A549 (cell line): ENCODE results near the gene LRP1. TPM values are rescaled to one million over a fixed set of nuclear protein-coding genes. Genes with fewer than 3 reads are reported as not detected.

Experiments
- ATAC-seq, 2 experiments: fragments of 200-7000 bp in 1 of 2; fragments of >200 bp in 1 of 2; cut with Nextera tagmentation in 1 of 2; cut with Tn5 transposase in 1 of 2; 3 replicates each; pipeline versions ENCODE4 v1.8.0 to v1.9.1; 2018 to 2020; ENCODE audit warnings: mild to moderate bottlenecking in 1 of 2, moderate library complexity in 1 of 2
- CTCF ChIA-PET: fragments of 300-600 bp; sonication (Branson Sonifier 250); formaldehyde crosslinking; extraction: SDS; loops from one replicate; lab custom pipeline; 2021; ENCODE audit warnings: antibody characterized with exemption, inconsistent platforms; lab: Yijun Ruan, JAX
- POLR2A ChIA-PET: fragments of 350-600 bp; formaldehyde crosslinking; extraction: SDS; loops from one replicate; lab custom pipeline; 2021; ENCODE audit warnings: antibody characterized with exemption, inconsistent platforms; lab: Yijun Ruan, JAX
- DNase-seq, 2 experiments: peaks; one replicate each; pipeline versions ENCODE4 v3.0.0 to v3.0.0-alpha.2; 2011 to 2016; ENCODE audit warnings: low read depth in 1 of 2, low spot score in 1 of 2
- FAIRE-seq: peaks from 2 replicates; lab custom pipeline; 2011; peaks lifted over from hg19 to GRCh38; lab: Jason Lieb, UNC
- H3K27ac ChIP-seq, 2 experiments: fragments of >200 bp; sonication (Bioruptor Twin); formaldehyde crosslinking; 3 replicates each; pipeline ENCODE4 v1.5.1; 2016 to 2017
- H3K4me1 ChIP-seq: fragments of >200 bp; sonication (Bioruptor Twin); formaldehyde crosslinking; 3 replicates; pipeline ENCODE4 v1.6.1; 2016
- H3K4me2 ChIP-seq: fragments of >200 bp; sonication (Bioruptor Twin); formaldehyde crosslinking; 3 replicates; pipeline ENCODE4 v1.6.1; 2016
- H3K4me3 ChIP-seq: fragments of >200 bp; sonication (Bioruptor Twin); formaldehyde crosslinking; 3 replicates; pipeline ENCODE4 v1.5.1; 2016
- H3K9me3 ChIP-seq: fragments of >200 bp; sonication (Bioruptor Twin); formaldehyde crosslinking; 3 replicates; pipeline ENCODE4 v1.6.1; 2016
- BHLHE40 ChIP-seq: IDR thresholded peaks from 2 replicates; pipeline ENCODE4 v1.6.1; 2012; ENCODE audit warnings: low read depth, low read length, inconsistent platforms
- CEBPB ChIP-seq, 2 experiments: fragments of >200 bp in 1 of 2; sonication (Bioruptor Twin) in 1 of 2; formaldehyde crosslinking in 1 of 2; IDR thresholded peaks; 2 replicates each; pipeline ENCODE4 v1.6.1; 2012 to 2016
- CTCF ChIP-seq: fragments of >200 bp; sonication (Bioruptor Twin); formaldehyde crosslinking; IDR thresholded peaks from 3 replicates; pipeline ENCODE4 v1.5.1; 2016
- E2F6 ChIP-seq: IDR thresholded peaks from 2 replicates; pipeline ENCODE4 v1.6.1; 2012; ENCODE audit warnings: low read depth, borderline replicate concordance
- ELK1 ChIP-seq: fragments of 150-350 bp; IDR thresholded peaks from 2 replicates; pipeline ENCODE4 v1.6.1; 2014; ENCODE audit warnings: low read depth, mild to moderate bottlenecking, low read length
- EP300 ChIP-seq, 2 experiments: fragments of >200 bp; sonication (Bioruptor Twin); formaldehyde crosslinking; IDR thresholded peaks; 2 replicates in 1 of 2; 3 replicates in 1 of 2; pipeline ENCODE4 v1.6.1; 2016 to 2017
- ESRRA ChIP-seq: fragments of 150-350 bp; IDR thresholded peaks from 2 replicates; pipeline ENCODE4 v1.6.1; 2014; ENCODE audit warnings: mild to moderate bottlenecking, low read length, borderline replicate concordance
- FOSL2 ChIP-seq, 2 experiments: fragments of 450-650 bp in 1 of 2; fragments of >200 bp in 1 of 2; sonication (Bioruptor Twin) in 1 of 2; formaldehyde crosslinking; IDR thresholded peaks; 2 replicates each; pipeline versions ENCODE4 v1.5.0 to v1.6.1; 2016 to 2020; ENCODE audit warnings: mild to moderate bottlenecking in 1 of 2, moderate library complexity in 1 of 2
- FOXS1 ChIP-seq: fragments of 250-450 bp; sonication (Bioruptor Pico); IDR thresholded peaks from 2 replicates; pipeline ENCODE4 v1.5.0; 2020; ENCODE audit warnings: mild to moderate bottlenecking, moderate library complexity
- HDAC2 ChIP-seq: fragments of 200-600 bp; sonication (generic); IDR thresholded peaks from 2 replicates; pipeline ENCODE4 v1.6.1; 2016
- HOXA7 ChIP-seq: fragments of 250-450 bp; sonication (Bioruptor Pico); IDR thresholded peaks from 2 replicates; pipeline ENCODE4 v1.5.0; 2020; ENCODE audit warnings: mild to moderate bottlenecking, moderate library complexity
- JUN ChIP-seq, 2 experiments: fragments of >200 bp; sonication (Bioruptor Twin); formaldehyde crosslinking; IDR thresholded peaks; 2 replicates in 1 of 2; 3 replicates in 1 of 2; pipeline ENCODE4 v1.6.1; 2016 to 2017
- NR3C1 ChIP-seq: fragments of >200 bp; sonication (Bioruptor Twin); formaldehyde crosslinking; IDR thresholded peaks from 3 replicates; pipeline ENCODE4 v1.6.1; 2017
- REST ChIP-seq: fragments of 200-600 bp; sonication (generic); IDR thresholded peaks from 2 replicates; pipeline ENCODE4 v1.6.1; 2016; ENCODE audit warnings: antibody characterized with exemption, mild to moderate bottlenecking, moderate library complexity
- RFX5 ChIP-seq: fragments of 450-650 bp; IDR thresholded peaks from 2 replicates; pipeline ENCODE4 v1.7.1; 2014; ENCODE audit warnings: antibody characterized with exemption, mild to moderate bottlenecking, moderate library complexity
- RNF2 ChIP-seq: fragments of 200-600 bp; sonication (generic); IDR thresholded peaks from 2 replicates; pipeline ENCODE4 v1.6.1; 2016; ENCODE audit warnings: low read depth, mild to moderate bottlenecking, antibody characterized with exemption, moderate library complexity, borderline replicate concordance
- SMC3 ChIP-seq: fragments of >200 bp; sonication (Bioruptor Twin); formaldehyde crosslinking; IDR thresholded peaks from 3 replicates; pipeline ENCODE4 v1.6.1; 2018; ENCODE audit warnings: inconsistent platforms
- SREBF2 ChIP-seq: fragments of 450-650 bp; IDR thresholded peaks from 2 replicates; pipeline ENCODE4 v1.6.1; 2014; ENCODE audit warnings: mild to moderate bottlenecking, moderate library complexity
- WGBS: methylation state at CpG from one replicate; pipeline ENCODE4 v1.1.6; 2017; ENCODE audit errors: missing lambda C conversion rate; 5-methylcytosine and 5-hydroxymethylcytosine counted together
- polyA plus RNA-seq, 4 experiments: library from polyadenylated mRNA; depleted of rRNA in 3 of 4; stranded (reverse); fragments of >200 nt; fragmentation: RNase III in 1 of 4; extraction: RNeasy Plus Mini Kit Qiagen cat#74134 plus additional on column Dnase treatment in 1 of 4; gene quantifications; 2 replicates in 3 of 4; 3 replicates in 1 of 4; pipeline ENCODE4 v1.2.3, GENCODE V29; 2011 to 2017

Gene LRP1
- polyA plus RNA-seq, 2 of the 4 experiments (the other 2 are of a cell fraction): 5.6 to 9.4 TPM

- WGBS: 80% methylated on average over 14 of the region's 19 CpGs
These were observed 76.2 kb downstream of the LRP1 start for GRCh38 chr12:57204454-57204853.

GRCh38 chr12:57205186-57205585, 76.9 kb downstream of the LRP1 start:
- H3K27ac ChIP-seq: no peak overlapping the region
- H3K9me3 ChIP-seq: no peaks in the 10 kb centered on the region
- no peak overlapping the region for H3K4me2 ChIP-seq
- ChIA-PET POLR2A (no interaction called here), CTCF (interaction anchor here (0.8 to 1.9 kb wide), 3 partner anchors 9 to 97 kb away, joined by 3 to 7 read pairs (median 6); no protein-coding TSS in a partner anchor)
- TF ChIP-seq REST (no peak), HOXA7 (CRISPR knock-in tag) (no peak), ESRRA (no peak), E2F6 (no peak), SREBF2 (no peak), FOSL2 (IDR thresholded peaks at IDR 0.05) (no peak), FOSL2 (CRISPR knock-in tag; IDR thresholded peaks at IDR 0.05) (no peak), ELK1 (no peak), HDAC2 (no peak), FOXS1 (no peak), JUN (IDR thresholded peaks at IDR 0.05) (no peak), RNF2 (no peak), RFX5 (no peak), BHLHE40 (no peak), SMC3 (no peak), CTCF (no peak), NR3C1 (no peak), EP300 (IDR thresholded peaks at IDR 0.05) (no peak)
- no peaks in the 10 kb centered on the region for H3K4me1 ChIP-seq
- no peak for FAIRE-seq
- ATAC-seq: no peak
- no peak for DNase-seq
- 96% methylated on average over 26 of the region's 26 CpGs for WGBS
- no peak overlapping the region for H3K4me3 ChIP-seq

More at GRCh38 chr12:57204454-57204853, 76.2 kb downstream of the LRP1 start:
- ATAC-seq (no peak), FAIRE-seq (no peak), DNase-seq (no peak)
- no peak for TF ChIP-seq CEBPB (IDR thresholded peaks at IDR 0.05)
- POLR2A ChIA-PET: no interaction called here
- H3K27ac ChIP-seq: no peak overlapping the region
- no peaks in the 10 kb centered on the region for H3K9me3 ChIP-seq
- no peak overlapping the region for H3K4me3 ChIP-seq
- H3K4me1 ChIP-seq: no peaks in the 10 kb centered on the region
- CTCF ChIA-PET: interaction anchor here (1.9 kb wide), 1 partner anchor 10 kb away, joined by 7 read pairs; no protein-coding TSS in a partner anchor
- H3K4me2 ChIP-seq: no peak overlapping the region
